HL-60 (cell line): Measurements from ENCODE around the gene RAB44.

ENCODE experiments used
- DNase-seq, 2 experiments: peaks; one replicate each; pipeline ENCODE4 v3.0.0-alpha.2; 2010 to 2020; ENCODE audit warnings: low read depth in 1 of 2, low spot score in 1 of 2
- H3K27ac ChIP-seq: fragments of 250-450 bp; sonication (Bioruptor Pico); replicated peaks from 2 replicates; pipeline ENCODE4 v1.5.1; 2020; ENCODE audit warnings: mild to moderate bottlenecking, moderate library complexity
- H3K27me3 ChIP-seq: fragments of 250-450 bp; sonication (Bioruptor Pico); 2 replicates; pipeline ENCODE4 v1.5.1; 2021; ENCODE audit warnings: mild to moderate bottlenecking, moderate library complexity; ENCODE audit not compliant: insufficient read depth, poor library complexity, severe bottlenecking
- H3K4me3 ChIP-seq: replicated peaks from 2 replicates; pipeline ENCODE4 v1.5.1; 2011; ENCODE audit warnings: mild to moderate bottlenecking, control low read depth, low read length; ENCODE audit not compliant: insufficient read depth
- GABPA ChIP-seq: IDR thresholded peaks from 2 replicates; pipeline ENCODE4 v1.6.1; 2012; ENCODE audit warnings: low read depth
- POLR2AphosphoS5 ChIP-seq: IDR thresholded peaks from 2 replicates; pipeline ENCODE4 v1.6.1; 2012; ENCODE audit warnings: low read depth
- REST ChIP-seq: IDR thresholded peaks from 2 replicates; pipeline ENCODE4 v1.6.1; 2012; ENCODE audit warnings: low read depth; ENCODE audit not compliant: insufficient replicate concordance
- SPI1 ChIP-seq: IDR thresholded peaks from 2 replicates; pipeline ENCODE4 v1.6.1; 2012; ENCODE audit warnings: low read depth, mild to moderate bottlenecking, borderline replicate concordance
- TF ChIP-seq, protein P1 (sequence below): IDR thresholded peaks from one replicate; pipeline ENCODE4 v1.5.1; 2011; ENCODE audit warnings: low read length, control low read depth, inconsistent platforms; ENCODE audit not compliant: insufficient read depth

RAB44 gene

DNA sequence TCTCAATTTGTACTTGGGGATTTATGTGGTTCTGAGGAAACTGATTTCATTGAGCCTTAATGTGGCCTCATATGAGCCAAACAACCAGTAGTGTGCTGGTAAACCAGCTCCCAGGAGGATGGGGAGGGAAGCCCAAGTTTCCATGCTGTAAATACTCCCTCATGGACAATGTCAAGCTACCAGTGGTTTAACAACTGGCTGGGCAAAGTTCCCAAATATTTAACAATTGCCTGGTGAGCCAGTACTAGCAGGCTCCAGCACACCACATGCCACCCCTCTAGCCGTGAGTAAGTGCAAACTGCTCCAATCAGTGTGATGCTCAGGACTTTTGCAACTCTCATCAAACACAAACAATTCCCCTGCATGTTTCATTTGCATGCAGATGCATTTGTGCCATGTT, 38.4 kb upstream of the RAB44 start:
- TF ChIP-seq SPI1 (no peak), GABPA (no peak), REST (no peak), POLR2AphosphoS5 (no peak)
- TF ChIP-seq, protein P1, sequence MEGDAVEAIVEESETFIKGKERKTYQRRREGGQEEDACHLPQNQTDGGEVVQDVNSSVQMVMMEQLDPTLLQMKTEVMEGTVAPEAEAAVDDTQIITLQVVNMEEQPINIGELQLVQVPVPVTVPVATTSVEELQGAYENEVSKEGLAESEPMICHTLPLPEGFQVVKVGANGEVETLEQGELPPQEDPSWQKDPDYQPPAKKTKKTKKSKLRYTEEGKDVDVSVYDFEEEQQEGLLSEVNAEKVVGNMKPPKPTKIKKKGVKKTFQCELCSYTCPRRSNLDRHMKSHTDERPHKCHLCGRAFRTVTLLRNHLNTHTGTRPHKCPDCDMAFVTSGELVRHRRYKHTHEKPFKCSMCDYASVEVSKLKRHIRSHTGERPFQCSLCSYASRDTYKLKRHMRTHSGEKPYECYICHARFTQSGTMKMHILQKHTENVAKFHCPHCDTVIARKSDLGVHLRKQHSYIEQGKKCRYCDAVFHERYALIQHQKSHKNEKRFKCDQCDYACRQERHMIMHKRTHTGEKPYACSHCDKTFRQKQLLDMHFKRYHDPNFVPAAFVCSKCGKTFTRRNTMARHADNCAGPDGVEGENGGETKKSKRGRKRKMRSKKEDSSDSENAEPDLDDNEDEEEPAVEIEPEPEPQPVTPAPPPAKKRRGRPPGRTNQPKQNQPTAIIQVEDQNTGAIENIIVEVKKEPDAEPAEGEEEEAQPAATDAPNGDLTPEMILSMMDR = no peak
- Histone ChIP-seq H3K4me3 (no peak overlapping the region), H3K27me3 (no peaks in the 10 kb centered on the region), H3K27ac (no peak overlapping the region)
- DNase-seq = no peak

GRCh38 chr6:36660771-36661471, 36.7 kb upstream of the RAB44 start:
- Histone ChIP-seq H3K27ac (no peak overlapping the region), H3K4me3 (no peak overlapping the region), H3K27me3 (no peaks in the 10 kb centered on the region)
- TF ChIP-seq GABPA = no peak
- no peak for TF ChIP-seq SPI1
- TF ChIP-seq POLR2AphosphoS5 = no peak
- TF ChIP-seq, protein P1 = no peak
- TF ChIP-seq REST = no peak
- DNase-seq = no peak

- Histone ChIP-seq H3K27me3 (no peaks in the 10 kb centered on the region), H3K4me3 (no peak overlapping the region), H3K27ac (no peak overlapping the region)
- no peak for DNase-seq
- TF ChIP-seq POLR2AphosphoS5 (no peak), REST (no peak), GABPA (no peak), SPI1 (no peak)
- TF ChIP-seq, protein P1 = no peak
Observed at GRCh38 chr6:36662380-36662779, 35.2 kb upstream of the RAB44 start.
